ENCODE data around the gene SDK1. TPM values are rescaled to one million over a fixed set of nuclear protein-coding genes. Genes with fewer than 3 reads are reported as not detected.

SDK1 gene
- total RNA-seq, 1 donor from 2014 or later = 5.4 TPM

DNA sequence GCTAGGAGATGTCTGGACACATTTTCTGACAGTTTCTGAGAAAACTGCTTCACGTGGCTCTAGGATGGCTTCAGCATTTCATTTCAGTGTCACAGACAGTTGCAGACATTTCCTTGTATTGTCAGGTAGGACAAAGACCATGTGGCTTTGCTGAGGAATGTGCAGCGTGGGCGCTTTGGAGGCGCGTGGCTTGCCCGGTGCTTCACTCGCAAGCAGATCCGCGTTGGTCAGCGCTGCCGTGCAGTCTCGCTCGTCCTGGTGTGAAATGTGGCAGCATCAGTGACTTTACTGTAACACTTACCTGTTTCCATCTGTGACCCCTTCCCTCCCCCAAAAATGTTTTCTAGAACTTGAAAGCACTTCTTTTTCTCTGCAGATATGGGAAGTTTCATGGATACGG lies 340.5 kb downstream of the SDK1 start:
- Mint-ChIP-seq H3K4me1 (ENCODE audit: unreplicated experiment) (peaks cover 2% of the 10 kb centered on the region), H3K4me3 (ENCODE audit: unreplicated experiment) (no peak overlapping the region), H3K9me3 (ENCODE audit: unreplicated experiment) (no peaks in the 10 kb centered on the region), H3K27ac (ENCODE audit: unreplicated experiment) (no peak overlapping the region), H3K27me3 (ENCODE audit: unreplicated experiment) (no peaks in the 10 kb centered on the region), H3K36me3 (ENCODE audit: unreplicated experiment) (no peaks in the 10 kb centered on the region)
- peak; percentile 63 for DNase-seq (ENCODE audit: extremely low spot score, unreplicated experiment)
- TF ChIP-seq, protein P1, sequence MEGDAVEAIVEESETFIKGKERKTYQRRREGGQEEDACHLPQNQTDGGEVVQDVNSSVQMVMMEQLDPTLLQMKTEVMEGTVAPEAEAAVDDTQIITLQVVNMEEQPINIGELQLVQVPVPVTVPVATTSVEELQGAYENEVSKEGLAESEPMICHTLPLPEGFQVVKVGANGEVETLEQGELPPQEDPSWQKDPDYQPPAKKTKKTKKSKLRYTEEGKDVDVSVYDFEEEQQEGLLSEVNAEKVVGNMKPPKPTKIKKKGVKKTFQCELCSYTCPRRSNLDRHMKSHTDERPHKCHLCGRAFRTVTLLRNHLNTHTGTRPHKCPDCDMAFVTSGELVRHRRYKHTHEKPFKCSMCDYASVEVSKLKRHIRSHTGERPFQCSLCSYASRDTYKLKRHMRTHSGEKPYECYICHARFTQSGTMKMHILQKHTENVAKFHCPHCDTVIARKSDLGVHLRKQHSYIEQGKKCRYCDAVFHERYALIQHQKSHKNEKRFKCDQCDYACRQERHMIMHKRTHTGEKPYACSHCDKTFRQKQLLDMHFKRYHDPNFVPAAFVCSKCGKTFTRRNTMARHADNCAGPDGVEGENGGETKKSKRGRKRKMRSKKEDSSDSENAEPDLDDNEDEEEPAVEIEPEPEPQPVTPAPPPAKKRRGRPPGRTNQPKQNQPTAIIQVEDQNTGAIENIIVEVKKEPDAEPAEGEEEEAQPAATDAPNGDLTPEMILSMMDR (IDR thresholded peaks at IDR 0.05) = no peak

DNA sequence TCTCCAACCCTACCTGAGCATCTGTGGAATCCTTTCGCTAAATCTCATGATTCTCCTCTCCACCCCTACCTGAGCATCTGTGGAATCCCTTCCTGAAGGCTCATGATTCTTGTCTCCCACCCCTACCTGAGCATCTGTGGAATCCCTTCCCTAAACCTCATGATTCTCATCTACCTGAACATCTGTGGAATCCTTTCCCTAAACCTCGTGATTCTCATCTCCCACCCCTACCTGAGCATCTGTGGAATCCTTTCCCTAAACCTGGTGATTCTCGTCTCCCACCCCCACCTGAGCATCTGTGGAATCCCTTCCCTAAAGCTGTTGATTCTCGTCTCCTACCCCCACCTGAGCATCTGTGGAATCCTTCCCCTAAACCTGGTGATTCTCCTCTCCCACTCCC lies 342.0 kb downstream of the SDK1 start:
- no peaks in the 10 kb centered on the region for H3K9me3 Mint-ChIP-seq (ENCODE audit: unreplicated experiment)
- no peaks in the 10 kb centered on the region for H3K4me1 Mint-ChIP-seq (ENCODE audit: unreplicated experiment)
- no peak for DNase-seq (ENCODE audit: extremely low spot score, unreplicated experiment)
- no peaks in the 10 kb centered on the region for H3K36me3 Mint-ChIP-seq (ENCODE audit: unreplicated experiment)
- H3K27me3 Mint-ChIP-seq (ENCODE audit: unreplicated experiment) = no peaks in the 10 kb centered on the region
- H3K4me3 Mint-ChIP-seq (ENCODE audit: unreplicated experiment) = no peak overlapping the region
- TF ChIP-seq, protein P1 (IDR thresholded peaks at IDR 0.05) = no peak
- no peak overlapping the region for H3K27ac Mint-ChIP-seq (ENCODE audit: unreplicated experiment)

DNA sequence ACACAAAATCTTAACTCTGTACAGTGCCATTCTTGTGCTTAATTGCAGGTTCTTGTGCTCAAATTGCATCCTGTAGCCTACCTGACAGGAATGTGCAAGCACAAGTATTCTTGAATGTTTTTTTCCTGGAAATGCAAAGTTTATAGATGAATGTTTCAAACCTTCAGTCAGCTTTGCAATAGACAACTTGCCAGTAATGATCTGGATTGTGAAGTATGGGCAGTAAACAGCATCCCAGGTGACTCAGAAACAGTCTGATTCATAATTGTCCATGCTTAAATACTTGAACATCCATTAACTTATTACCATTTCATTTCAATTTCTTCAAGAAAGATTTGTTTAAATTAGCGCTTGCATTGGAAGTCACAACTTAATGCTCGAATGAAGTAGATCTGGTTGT lies 347.2 kb downstream of the SDK1 start:
- no peak for DNase-seq (ENCODE audit: extremely low spot score, unreplicated experiment)
- TF ChIP-seq, protein P1 (IDR thresholded peaks at IDR 0.05) = no peak
- Mint-ChIP-seq H3K27ac (ENCODE audit: unreplicated experiment) (no peak overlapping the region), H3K36me3 (ENCODE audit: unreplicated experiment) (no peaks in the 10 kb centered on the region), H3K4me1 (ENCODE audit: unreplicated experiment) (no peaks in the 10 kb centered on the region), H3K4me3 (ENCODE audit: unreplicated experiment) (no peak overlapping the region), H3K27me3 (ENCODE audit: unreplicated experiment) (no peaks in the 10 kb centered on the region), H3K9me3 (ENCODE audit: unreplicated experiment) (no peaks in the 10 kb centered on the region)

DNA sequence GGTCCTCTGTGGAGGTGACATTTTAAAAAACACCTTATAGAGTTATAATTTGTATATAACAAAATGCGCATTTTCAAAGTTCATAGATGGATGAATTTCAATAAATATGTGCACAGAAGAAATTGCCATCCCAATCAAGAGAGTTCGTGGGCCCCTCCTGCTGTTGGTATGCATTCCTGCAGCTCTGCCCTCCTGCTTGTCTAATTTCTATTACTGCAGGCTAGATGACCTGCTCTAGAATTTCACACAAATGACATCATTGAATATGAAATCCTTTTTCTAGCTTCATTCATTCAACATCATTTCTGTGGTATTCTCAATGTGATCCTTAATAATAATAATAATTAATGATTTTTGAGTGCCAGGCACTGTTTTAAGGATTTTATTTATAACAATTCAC lies 348.2 kb downstream of the SDK1 start:
- TF ChIP-seq, protein P1 (IDR thresholded peaks at IDR 0.05) = peak; percentile 47
- Mint-ChIP-seq H3K9me3 (ENCODE audit: unreplicated experiment) (no peaks in the 10 kb centered on the region), H3K36me3 (ENCODE audit: unreplicated experiment) (no peaks in the 10 kb centered on the region), H3K4me3 (ENCODE audit: unreplicated experiment) (no peak overlapping the region), H3K27me3 (ENCODE audit: unreplicated experiment) (no peaks in the 10 kb centered on the region), H3K4me1 (ENCODE audit: unreplicated experiment) (no peaks in the 10 kb centered on the region), H3K27ac (ENCODE audit: unreplicated experiment) (no peak overlapping the region)
- DNase-seq (ENCODE audit: extremely low spot score, unreplicated experiment) = no peak

DNA sequence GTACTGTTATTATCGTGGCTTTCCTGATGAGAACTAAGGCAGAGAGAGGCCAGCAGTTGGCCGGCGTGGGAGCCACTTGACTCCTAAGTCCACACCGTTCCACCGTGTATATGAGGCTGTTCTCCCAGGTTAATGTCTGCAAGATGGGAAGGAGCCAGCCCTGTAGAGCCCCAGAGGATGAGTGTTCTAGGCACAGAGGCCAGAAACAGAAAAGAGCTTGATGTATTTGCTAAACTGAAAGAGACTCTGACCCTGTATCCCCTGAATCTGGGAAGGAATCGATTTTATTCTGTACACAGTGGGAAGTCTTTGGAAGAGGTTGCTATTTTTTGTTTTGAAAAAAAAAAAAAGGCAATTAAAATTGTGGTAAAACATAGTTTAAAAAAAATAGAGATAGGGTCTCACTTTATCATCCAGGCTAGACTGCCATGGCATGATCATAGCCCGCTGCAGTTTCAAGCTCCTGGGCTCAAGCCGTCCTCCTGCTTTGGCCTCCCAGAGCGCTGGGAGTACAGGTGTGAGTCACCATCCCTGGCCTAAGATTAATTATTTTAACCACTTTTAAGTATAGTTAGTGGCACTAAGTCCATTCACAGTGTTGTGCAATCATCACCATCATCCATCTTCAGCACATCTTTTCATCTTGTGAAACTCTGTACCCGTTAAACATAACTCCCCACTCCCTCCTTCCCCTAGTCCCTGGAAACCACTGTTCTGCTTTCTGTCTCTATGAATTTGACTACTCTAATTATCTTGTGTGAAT lies 348.8 kb downstream of the SDK1 start:
- H3K27ac Mint-ChIP-seq (ENCODE audit: unreplicated experiment) = no peak overlapping the region
- no peaks in the 10 kb centered on the region for H3K27me3 Mint-ChIP-seq (ENCODE audit: unreplicated experiment)

More for the DNA sequence above, 348.8 kb downstream of the SDK1 start:
- Mint-ChIP-seq H3K4me1 (ENCODE audit: unreplicated experiment) (no peaks in the 10 kb centered on the region), H3K36me3 (ENCODE audit: unreplicated experiment) (no peaks in the 10 kb centered on the region), H3K4me3 (ENCODE audit: unreplicated experiment) (no peak overlapping the region), H3K9me3 (ENCODE audit: unreplicated experiment) (no peaks in the 10 kb centered on the region)
- TF ChIP-seq, protein P1 (IDR thresholded peaks at IDR 0.05) = no peak
- DNase-seq (ENCODE audit: extremely low spot score, unreplicated experiment) = no peak

Data from osteocyte (in vitro differentiated cells).